B cell (primary cell): ENCODE results near the gene NAXD. TPM values are rescaled to one million over a fixed set of nuclear protein-coding genes. Genes with fewer than 3 reads are reported as not detected.
A peak's percentile ranks its signal among the peaks of the same experiment; 100 is the strongest.

Experiments used
- ATAC-seq: fragments of 200-7000 bp; cut with Tn5 transposase; one replicate; pipeline ENCODE4 v1.10.0; 2021; ENCODE audit warnings: low read depth, mild to moderate bottlenecking, moderate number of reproducible peaks, moderate library complexity
- CTCF ChIA-PET: fragments of 350-600 bp; sonication (Branson Sonifier 250); formaldehyde crosslinking; loops from one replicate; lab custom pipeline; 2021; ENCODE audit warnings: antibody characterized with exemption, inconsistent platforms; lab: Charles Lee
- POLR2A ChIA-PET: fragments of 350-600 bp; sonication (Branson Sonifier 250); formaldehyde crosslinking; loops from one replicate; lab custom pipeline; 2021; ENCODE audit warnings: antibody characterized with exemption; lab: Charles Lee
- DNase-seq: peaks from one replicate; pipeline ENCODE4 v3.0.0; 2013
- H2AFZ ChIP-seq: 2 replicates; pipeline ENCODE4 v1.6.1; 2012; ENCODE audit warnings: mild to moderate bottlenecking, low read depth, low read length; ENCODE audit not compliant: insufficient read depth, poor library complexity, severe bottlenecking
- H3K27ac ChIP-seq, 2 donors: 1 replicate in 1 of 2; 2 replicates in 1 of 2; pipeline ENCODE4 v1.5.1; 2012 to 2013; ENCODE audit warnings: low read length in 2 of 2, mild to moderate bottlenecking in 2 of 2, moderate library complexity in 1 of 2
- H3K27me3 ChIP-seq, 4 experiments: fragments of 200-600 bp in 1 of 4; sonication (generic) in 1 of 4; replicated peaks in 1 of 4; 1 replicate in 2 of 4; 2 replicates in 2 of 4; pipeline versions ENCODE4 v1.6.1 to v1.7.0; 2013 to 2016; ENCODE audit warnings: low read length in 3 of 4, mild to moderate bottlenecking in 2 of 4, mixed read lengths in 1 of 4, moderate library complexity in 1 of 4; ENCODE audit not compliant: insufficient read depth in 4 of 4, control insufficient read depth in 3 of 4; ENCODE audit errors: control extremely low read depth in 1 of 4
- H3K36me3 ChIP-seq, 2 experiments: replicated peaks in 1 of 2; 1 replicate in 1 of 2; 2 replicates in 1 of 2; pipeline versions ENCODE4 v1.6.1 to v1.7.1; 2013; ENCODE audit warnings: low read length in 1 of 2; ENCODE audit not compliant: insufficient read depth in 2 of 2, control insufficient read depth in 1 of 2; ENCODE audit errors: control extremely low read depth in 1 of 2, extremely low read depth in 1 of 2
- H3K4me1 ChIP-seq, 2 donors: fragments of 200-600 bp in 1 of 2; sonication (generic) in 1 of 2; 1 replicate in 1 of 2; 2 replicates in 1 of 2; pipeline versions ENCODE4 v1.5.1 to v1.6.1; 2013 to 2017; ENCODE audit warnings: low read length in 2 of 2; ENCODE audit not compliant: control insufficient read depth in 2 of 2, insufficient read depth in 2 of 2
- H3K4me2 ChIP-seq: replicated peaks from 2 replicates; pipeline ENCODE3; 2012; ENCODE audit warnings: mild to moderate bottlenecking, low read depth, low read length; ENCODE audit not compliant: poor library complexity, severe bottlenecking
- H3K4me3 ChIP-seq, 5 experiments: fragments of 200-600 bp in 1 of 5; sonication (generic) in 1 of 5; 1 replicate in 3 of 5; 2 replicates in 2 of 5; pipeline versions ENCODE4 v1.5.1 to v1.7.0; 2011 to 2016; ENCODE audit warnings: low read length in 4 of 5, mild to moderate bottlenecking in 4 of 5, low read depth in 2 of 5, control low read depth in 1 of 5, moderate library complexity in 1 of 5; ENCODE audit not compliant: insufficient read depth in 1 of 5; ENCODE audit errors: control extremely low read depth in 1 of 5, extremely low read depth in 1 of 5
- H3K79me2 ChIP-seq: fragments of 200-600 bp; sonication (generic); one replicate; pipeline ENCODE4 v1.6.0; 2016; ENCODE audit warnings: low read length; ENCODE audit not compliant: control insufficient read depth, insufficient read depth
- H3K9ac ChIP-seq: fragments of 200-600 bp; sonication (generic); 2 replicates; pipeline ENCODE4 v1.6.1; 2017; ENCODE audit warnings: mild to moderate bottlenecking, low read length, moderate library complexity
- H3K9me3 ChIP-seq, 3 donors: one replicate each; pipeline versions ENCODE4 v1.6.1 to v1.7.1; 2013; ENCODE audit warnings: low read length in 2 of 3; ENCODE audit not compliant: control insufficient read depth in 2 of 3, insufficient read depth in 1 of 3; ENCODE audit errors: control extremely low read depth in 1 of 3
- H4K20me1 ChIP-seq: 2 replicates; pipeline ENCODE4 v1.6.0; 2012; ENCODE audit warnings: mild to moderate bottlenecking, low read length; ENCODE audit not compliant: insufficient read depth, control insufficient read depth, poor library complexity, severe bottlenecking
- H3K27ac Mint-ChIP-seq: one replicate; pipeline ENCODE4 v1.8.0; 2021; ENCODE audit warnings: mixed read lengths
- H3K27me3 Mint-ChIP-seq: one replicate; pipeline ENCODE4 v1.8.0; 2021; ENCODE audit warnings: mixed read lengths
- H3K4me1 Mint-ChIP-seq: one replicate; pipeline ENCODE4 v1.8.0; 2021; ENCODE audit warnings: mixed read lengths
- H3K4me3 Mint-ChIP-seq: one replicate; pipeline ENCODE4 v1.8.0; 2021; ENCODE audit warnings: mixed read lengths
- H3K9me3 Mint-ChIP-seq: one replicate; pipeline ENCODE4 v1.8.0; 2022; ENCODE audit warnings: mixed read lengths; ENCODE audit not compliant: insufficient read depth
- EZH2 ChIP-seq: IDR thresholded peaks from 2 replicates; pipeline ENCODE4 v1.6.1; 2012; ENCODE audit warnings: borderline replicate concordance, low read depth, mild to moderate bottlenecking, moderate library complexity, low read length; ENCODE audit not compliant: insufficient read depth, poor library complexity, severe bottlenecking
- WGBS: methylation state at CpG from one replicate; pipeline ENCODE4 v1.1.5; 2013; ENCODE audit warnings: missing lambda C conversion rate; ENCODE audit not compliant: insufficient coverage; 5-methylcytosine and 5-hydroxymethylcytosine counted together
- intact Hi-C: fragments of 100-400 bp; cut with micrococcal nuclease; formaldehyde crosslinking; loops from one replicate; pipeline ENCODE4 v1.10.0; 2022
- polyA plus RNA-seq: library from polyadenylated mRNA; depleted of rRNA; stranded (reverse); fragments of >200 nt; gene quantifications from 2 replicates; pipeline ENCODE4 v1.2.3, GENCODE V29; 2012
- total RNA-seq, 2 donors: library from RNA; stranded (reverse); fragments of 120-200 nt in 1 of 2; gene quantifications; 1 replicate in 1 of 2; 2 replicates in 1 of 2; pipeline versions ENCODE4 v1.2.3 to v1.2.4, GENCODE V29; 2013 to 2022
- TF ChIP-seq, protein P1 (sequence below): fragments of 200-600 bp; IDR thresholded peaks from one replicate; pipeline ENCODE4 v1.8.0; 2022; ENCODE audit warnings: antibody characterized with exemption, mild to moderate bottlenecking

Gene NAXD
- total and polyA plus RNA-seq, 2 donors (not counting 1 experiment from before 2014, with no cell fraction given): 28.4 to 33.3 TPM

DNA sequence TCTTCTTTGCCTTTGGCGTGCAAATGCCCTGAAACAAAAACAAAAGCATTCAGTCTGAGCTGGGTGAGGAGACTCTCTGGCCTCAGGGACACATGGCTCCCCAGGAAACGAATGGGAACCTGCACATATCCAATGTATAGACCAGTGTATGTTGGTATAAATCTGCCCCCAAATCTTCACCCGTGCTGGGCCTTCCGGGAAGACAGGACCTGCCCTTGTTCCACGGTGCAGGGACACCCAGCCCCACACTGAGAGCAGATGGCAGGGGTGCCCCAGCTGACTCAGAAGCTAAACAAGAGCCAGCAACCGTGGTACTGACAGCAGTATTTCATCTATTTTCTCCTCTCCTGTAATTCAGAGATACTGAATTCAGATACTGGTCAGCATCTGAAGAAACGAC lies 48.1 kb downstream of the NAXD start:
- no peak for ATAC-seq
- Mint-ChIP-seq H3K4me1 (peaks cover 72% of the 10 kb centered on the region), H3K27ac (peak overlapping the region; percentile 56), H3K9me3 (peaks cover 3% of the 10 kb centered on the region), H3K4me3 (no peak overlapping the region), H3K27me3 (no peaks in the 10 kb centered on the region)
- peaks cover 54 to 69% of the 10 kb centered on the region in 2 donors for H3K4me1 ChIP-seq
- no peak for DNase-seq
- no peak for TF ChIP-seq EZH2
- TF ChIP-seq, protein P1, sequence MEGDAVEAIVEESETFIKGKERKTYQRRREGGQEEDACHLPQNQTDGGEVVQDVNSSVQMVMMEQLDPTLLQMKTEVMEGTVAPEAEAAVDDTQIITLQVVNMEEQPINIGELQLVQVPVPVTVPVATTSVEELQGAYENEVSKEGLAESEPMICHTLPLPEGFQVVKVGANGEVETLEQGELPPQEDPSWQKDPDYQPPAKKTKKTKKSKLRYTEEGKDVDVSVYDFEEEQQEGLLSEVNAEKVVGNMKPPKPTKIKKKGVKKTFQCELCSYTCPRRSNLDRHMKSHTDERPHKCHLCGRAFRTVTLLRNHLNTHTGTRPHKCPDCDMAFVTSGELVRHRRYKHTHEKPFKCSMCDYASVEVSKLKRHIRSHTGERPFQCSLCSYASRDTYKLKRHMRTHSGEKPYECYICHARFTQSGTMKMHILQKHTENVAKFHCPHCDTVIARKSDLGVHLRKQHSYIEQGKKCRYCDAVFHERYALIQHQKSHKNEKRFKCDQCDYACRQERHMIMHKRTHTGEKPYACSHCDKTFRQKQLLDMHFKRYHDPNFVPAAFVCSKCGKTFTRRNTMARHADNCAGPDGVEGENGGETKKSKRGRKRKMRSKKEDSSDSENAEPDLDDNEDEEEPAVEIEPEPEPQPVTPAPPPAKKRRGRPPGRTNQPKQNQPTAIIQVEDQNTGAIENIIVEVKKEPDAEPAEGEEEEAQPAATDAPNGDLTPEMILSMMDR: no peak
- no peak overlapping the region for H3K9ac ChIP-seq
- WGBS: 85% methylated on average over 6 of the region's 7 CpGs
- no peak overlapping the region for H2AFZ ChIP-seq
- peaks cover 30% of the 10 kb centered on the region for H3K79me2 ChIP-seq
- peaks cover 0 to 4% (median 0%) of the 10 kb centered on the region in 3 donors for H3K9me3 ChIP-seq
- no peaks in the 10 kb centered on the region for H4K20me1 ChIP-seq
- peak overlapping the region; percentile 5 for H3K4me2 ChIP-seq
- ChIA-PET POLR2A (interaction anchor here (1.0 to 3.4 kb wide), 2 partner anchors 13 to 44 kb away, joined by 4 to 17 read pairs; no protein-coding TSS in a partner anchor), CTCF (interaction anchor here (1.2 to 6.3 kb wide), 5 partner anchors 13 to 70 kb away, joined by 3 to 29 read pairs (median 3); no protein-coding TSS in a partner anchor)
- no peaks in the 10 kb centered on the region for H3K27me3 ChIP-seq
- H3K4me3 ChIP-seq: no peak overlapping the region
- intact Hi-C loops: no loop called here
- H3K36me3 ChIP-seq: peaks cover 0 to 69% of the 10 kb centered on the region in 2 experiments
- peak overlapping the region in 1 of 2 donors; percentile 21 for H3K27ac ChIP-seq

DNA sequence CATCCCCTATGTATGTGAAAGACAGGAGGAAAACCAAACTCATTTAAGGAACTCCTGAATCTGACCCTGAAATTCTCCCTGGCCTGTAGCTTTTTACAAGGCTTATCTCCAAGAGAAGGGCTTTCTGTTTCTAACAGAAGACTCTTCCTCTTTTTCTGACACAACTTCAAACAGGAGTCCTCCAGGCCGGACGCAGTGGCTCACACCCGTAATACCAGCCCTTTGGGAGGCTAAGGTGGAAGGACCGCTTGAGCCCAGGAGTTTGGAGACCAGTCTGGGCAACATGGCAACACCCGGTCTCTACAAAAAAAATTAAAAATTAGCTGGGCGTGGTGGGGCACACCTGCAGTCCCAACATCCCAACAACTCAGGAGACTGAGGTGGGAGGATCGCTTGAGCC lies 48.7 kb downstream of the NAXD start:
- ChIA-PET CTCF (interaction anchor here (1.2 to 6.3 kb wide), 6 partner anchors 11 to 71 kb away, joined by 3 to 29 read pairs (median 5); no protein-coding TSS in a partner anchor), POLR2A (interaction anchor here (0.9 to 3.4 kb wide), 3 partner anchors 12 to 48 kb away, joined by 4 to 17 read pairs (median 4); no protein-coding TSS in a partner anchor)
- peaks cover 3% of the 10 kb centered on the region for H3K9me3 Mint-ChIP-seq
- no peak overlapping the region for H3K27ac Mint-ChIP-seq
- Histone ChIP-seq H4K20me1 (no peaks in the 10 kb centered on the region), H3K27ac (peak overlapping the region in 1 of 2 donors; percentile 21), H3K4me1 (peaks cover 49 to 63% of the 10 kb centered on the region in 2 donors), H3K4me3 (no peak overlapping the region), H3K9ac (no peak overlapping the region), H3K9me3 (peaks cover 0 to 4% (median 0%) of the 10 kb centered on the region in 3 donors), H3K4me2 (peak overlapping the region; percentile 5), H3K79me2 (peaks cover 31% of the 10 kb centered on the region), H3K27me3 (no peaks in the 10 kb centered on the region), H3K36me3 (peaks cover 0 to 69% of the 10 kb centered on the region in 2 experiments), H2AFZ (no peak overlapping the region)
- no peaks in the 10 kb centered on the region for H3K27me3 Mint-ChIP-seq
- 100% methylated on average over 2 of the region's 7 CpGs for WGBS
- intact Hi-C loops: no loop called here
- DNase-seq (no peak), ATAC-seq (no peak)
- H3K4me3 Mint-ChIP-seq: no peak overlapping the region
- peaks cover 67% of the 10 kb centered on the region for H3K4me1 Mint-ChIP-seq
- no peak for TF ChIP-seq EZH2
- TF ChIP-seq, protein P1: no peak
